Daoy (cell line): ENCODE results near the gene OSBPL9. TPM values are rescaled to one million over a fixed set of nuclear protein-coding genes. Genes with fewer than 3 reads are reported as not detected.

ENCODE experiments used
- DNase-seq: peaks from one replicate; pipeline ENCODE4 v3.0.0-alpha.2; 2015; ENCODE audit warnings: low read depth
- total RNA-seq: library from RNA; depleted of rRNA; stranded (reverse); fragments of >200 nt; shearing (Covaris generic); gene quantifications from 2 replicates; pipeline ENCODE4 v1.2.3, GENCODE V29; 2014

OSBPL9 gene
- total RNA-seq, 1 experiment from 2014 or later = 47.7 TPM

DNA sequence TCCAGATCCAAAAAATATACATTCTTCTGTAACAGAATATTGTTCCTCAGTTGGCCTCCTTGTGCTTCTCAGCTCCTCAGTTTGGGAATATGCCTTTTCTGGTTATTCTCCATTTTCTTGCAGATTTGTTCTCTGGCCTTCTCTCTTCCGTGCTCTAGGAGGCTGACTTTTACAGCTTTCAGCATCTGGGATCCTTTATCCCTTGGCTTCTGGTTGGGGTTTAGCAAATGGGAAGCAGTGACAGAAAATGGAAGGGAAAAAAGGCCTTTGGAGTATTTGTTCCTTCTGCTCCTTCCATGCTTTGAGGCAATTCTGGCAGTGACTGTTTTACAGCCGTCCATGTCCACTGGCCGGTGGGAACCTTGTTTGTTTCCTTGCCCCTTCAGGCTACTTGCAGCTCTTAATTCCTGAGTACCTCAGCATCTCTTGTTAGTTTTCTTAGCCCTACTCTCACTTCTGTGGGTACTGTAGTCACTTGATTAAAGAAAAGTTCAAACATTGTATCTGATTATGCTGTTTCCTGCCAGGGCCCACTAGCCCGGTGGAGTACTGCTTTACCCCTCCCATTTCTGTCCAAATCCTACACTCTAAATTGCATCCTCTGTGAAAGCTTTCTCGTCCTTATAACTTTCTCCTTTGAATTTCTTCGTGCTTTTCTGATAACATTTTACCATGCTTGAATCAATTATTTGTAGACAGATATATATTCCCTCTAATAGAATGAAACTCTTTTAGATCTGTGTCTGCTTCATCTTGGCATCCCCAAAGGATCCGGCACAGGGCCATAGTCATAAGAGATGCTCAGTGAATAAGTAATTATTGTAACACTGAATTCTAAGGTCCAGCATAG lies 118.2 kb downstream of the OSBPL9 start:
- DNase-seq = no peak

DNA sequence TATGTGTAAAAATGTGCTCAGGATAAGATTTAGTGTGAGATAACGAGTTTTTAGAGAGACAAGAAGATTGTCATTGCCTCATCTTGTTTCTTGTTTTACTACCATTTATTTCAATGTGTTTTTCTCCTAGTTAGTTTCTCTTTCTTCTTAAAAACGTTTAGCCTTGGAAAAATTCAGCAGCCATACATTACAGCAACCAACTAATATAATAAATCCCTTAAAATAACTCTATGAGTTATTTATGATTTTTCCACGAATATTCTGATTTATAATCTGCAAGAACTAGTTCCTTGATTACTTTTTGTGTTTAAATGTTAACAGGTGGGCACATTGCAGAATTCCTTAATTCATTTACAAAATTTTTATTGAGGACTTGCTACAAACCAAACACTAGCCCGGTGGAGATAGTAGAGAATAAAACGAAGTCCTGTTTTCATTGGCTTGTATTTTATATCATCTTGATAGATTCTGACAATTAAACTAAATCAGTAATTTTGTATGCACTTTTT lies 118.9 kb downstream of the OSBPL9 start:
- no peak for DNase-seq

DNA sequence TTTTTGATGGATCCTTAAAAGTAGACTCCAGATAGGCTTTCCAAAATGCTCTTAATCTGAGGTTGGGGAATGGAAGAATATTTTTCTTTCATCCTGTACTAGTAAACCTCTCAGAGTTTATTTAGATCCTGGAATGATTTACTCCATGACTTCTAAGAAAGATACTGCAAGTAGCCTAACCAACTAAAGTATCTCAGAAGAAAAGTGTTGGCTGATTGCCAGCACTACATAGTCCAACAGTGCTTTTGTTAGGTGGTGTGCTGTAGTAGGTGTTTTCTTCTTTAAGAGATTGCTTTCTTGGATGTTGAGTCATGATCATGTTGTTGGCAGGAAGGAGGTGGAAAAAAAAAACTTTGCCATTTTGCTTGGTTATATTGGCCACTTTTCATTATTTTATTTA lies 119.8 kb downstream of the OSBPL9 start:
- DNase-seq = peak; percentile 21

DNA sequence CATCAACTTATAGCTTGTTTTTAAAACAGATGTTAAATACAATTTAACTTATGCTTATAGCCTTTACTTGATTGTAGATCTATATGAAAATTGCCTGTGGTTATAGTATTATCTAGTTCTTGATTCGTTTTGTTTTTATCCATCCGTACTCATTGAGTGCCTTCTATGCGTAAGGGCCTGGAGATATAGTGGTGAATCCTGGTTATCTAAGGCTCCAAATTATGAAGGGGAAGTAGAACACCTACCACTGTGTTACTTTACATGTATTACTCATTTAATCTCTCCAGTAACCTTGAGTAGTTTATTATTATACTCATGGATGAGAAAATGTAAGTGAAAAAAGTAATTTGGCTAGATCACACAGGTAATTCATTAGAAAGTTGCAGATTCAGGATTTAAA lies 121.8 kb downstream of the OSBPL9 start:
- no peak for DNase-seq

DNA sequence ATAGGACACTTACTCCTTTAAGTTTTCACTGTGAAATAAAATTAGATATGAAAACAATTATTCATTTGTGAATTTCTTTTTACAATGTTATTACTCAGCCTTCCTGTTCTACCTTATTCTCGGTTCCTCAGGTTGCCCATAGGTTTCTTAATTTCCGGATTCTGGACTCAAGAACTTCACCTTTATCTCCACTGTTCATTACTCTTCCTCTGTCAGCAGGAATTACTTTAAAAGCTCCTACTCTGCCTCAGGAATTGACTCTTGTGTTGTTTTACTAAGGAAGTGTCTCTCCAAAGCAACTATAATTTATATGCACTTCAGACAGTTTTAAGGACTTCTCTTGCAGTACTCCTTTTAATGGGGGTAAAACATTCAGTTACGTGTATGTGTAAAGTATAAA lies 123.8 kb downstream of the OSBPL9 start:
- DNase-seq = no peak

DNA sequence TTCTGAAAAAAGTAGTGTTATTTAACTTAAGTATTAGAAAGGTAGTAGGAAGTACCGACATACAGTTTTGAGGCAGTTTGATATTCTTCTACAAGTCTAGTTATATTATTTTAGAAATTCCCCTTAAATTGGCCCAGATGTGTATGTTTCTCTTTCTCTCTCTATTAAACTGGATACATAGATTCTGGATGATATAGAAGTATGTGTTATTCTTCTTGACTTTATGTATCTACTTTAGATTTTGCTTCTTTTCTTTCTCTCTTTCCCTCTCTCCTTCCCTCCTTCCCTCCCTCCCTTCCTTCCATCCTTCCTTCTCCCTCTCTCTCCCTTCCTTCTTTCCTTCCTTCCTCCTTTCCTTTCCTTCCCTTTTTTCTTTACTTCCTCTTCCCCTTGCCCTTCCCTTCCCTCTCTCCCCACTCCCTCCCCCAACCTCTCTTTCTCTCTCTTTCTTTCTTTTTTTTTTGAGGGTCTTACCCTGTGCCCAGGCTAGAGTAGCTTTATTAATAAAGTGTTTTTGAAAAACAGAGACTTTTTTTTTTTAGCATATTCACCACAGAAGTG lies 124.3 kb downstream of the OSBPL9 start:
- no peak for DNase-seq

DNA sequence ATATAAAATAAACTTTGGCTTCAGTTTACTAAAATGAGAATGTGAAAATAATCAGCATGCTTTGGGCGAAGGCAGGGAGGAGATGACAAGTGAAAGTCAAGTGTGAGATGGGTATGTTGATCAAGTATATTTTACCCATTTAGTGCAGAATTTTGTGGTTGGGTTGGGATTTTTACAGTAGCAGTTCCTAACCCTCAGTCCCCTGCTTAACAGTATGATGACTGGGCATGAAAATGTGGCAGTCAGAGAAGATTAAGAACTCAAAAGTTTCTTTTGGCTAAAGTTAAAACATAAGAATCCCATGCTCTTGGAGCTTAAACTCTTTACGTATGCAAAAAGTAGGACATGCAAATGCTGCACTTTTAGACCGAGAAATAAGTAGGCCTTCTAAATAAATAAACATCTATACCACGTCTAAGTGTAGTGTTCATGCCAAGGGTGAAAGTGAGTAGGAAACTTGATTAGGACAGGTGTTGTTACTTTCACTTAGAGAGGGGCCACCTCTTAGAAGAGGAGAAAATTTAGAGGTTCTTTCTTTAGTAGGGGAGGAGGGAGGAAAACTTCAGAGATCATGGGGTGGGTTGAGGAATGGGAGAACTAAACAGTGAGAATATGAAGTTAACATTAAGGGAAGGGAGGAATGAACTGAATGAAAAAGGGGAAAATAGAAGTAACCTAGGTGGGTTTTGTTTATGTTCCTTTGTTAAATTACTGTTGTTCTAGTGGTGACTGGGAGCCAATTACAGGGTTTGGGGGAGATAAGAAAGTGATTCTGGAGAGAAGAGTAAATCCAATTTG lies 127.8 kb downstream of the OSBPL9 start:
- no peak for DNase-seq

DNA sequence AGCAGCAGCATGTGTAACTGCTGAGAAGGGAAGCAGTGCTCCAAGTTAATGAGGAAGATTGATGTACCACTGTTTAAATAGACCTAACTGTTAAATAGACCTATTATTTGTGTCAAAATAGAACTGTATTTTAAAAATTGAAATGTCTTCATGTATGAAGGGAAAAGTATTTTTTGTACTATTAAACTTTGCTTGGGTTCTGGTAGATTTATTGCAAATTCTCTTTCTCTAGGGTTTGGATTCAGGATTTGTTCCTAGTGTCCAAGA lies 128.3 kb downstream of the OSBPL9 start:
- no peak for DNase-seq

DNA sequence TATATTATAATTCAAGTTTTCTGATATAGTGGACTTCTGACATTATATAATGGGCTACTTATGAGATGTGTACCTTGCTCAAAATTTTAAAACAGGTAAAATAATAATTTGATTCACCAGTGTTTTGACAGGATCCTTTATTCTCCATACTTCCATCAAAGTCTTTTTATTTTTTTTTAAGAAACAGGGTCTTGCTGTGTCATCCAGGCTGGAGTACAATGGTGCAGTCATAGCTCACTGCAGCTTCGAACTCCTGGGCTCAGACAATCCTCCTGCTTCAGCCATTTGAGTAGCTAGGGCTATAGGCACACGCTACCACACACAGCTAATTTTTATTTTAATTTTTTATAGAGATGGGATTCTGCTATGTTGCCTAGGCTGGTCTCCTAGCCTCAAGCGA lies 132.3 kb downstream of the OSBPL9 start:
- no peak for DNase-seq

DNA sequence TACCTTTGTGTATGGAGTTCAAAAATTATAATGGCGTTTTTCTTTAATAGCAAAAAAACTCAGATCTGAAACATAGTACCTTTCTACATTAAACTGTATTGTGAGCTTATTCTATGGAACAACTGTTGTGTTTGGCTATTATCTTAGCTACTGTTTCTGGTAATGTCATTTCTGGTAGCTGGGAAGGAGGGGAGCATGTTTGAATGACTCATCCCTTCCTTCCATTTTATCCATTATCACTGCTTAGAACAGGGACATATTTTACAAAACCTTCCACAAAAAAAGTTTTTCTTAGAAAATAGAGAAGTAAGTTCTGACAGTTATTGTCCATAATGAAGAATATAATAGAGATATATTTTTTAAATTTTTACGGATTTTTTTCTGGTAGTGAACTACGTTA lies 133.3 kb downstream of the OSBPL9 start:
- DNase-seq = peak; percentile 16

DNA sequence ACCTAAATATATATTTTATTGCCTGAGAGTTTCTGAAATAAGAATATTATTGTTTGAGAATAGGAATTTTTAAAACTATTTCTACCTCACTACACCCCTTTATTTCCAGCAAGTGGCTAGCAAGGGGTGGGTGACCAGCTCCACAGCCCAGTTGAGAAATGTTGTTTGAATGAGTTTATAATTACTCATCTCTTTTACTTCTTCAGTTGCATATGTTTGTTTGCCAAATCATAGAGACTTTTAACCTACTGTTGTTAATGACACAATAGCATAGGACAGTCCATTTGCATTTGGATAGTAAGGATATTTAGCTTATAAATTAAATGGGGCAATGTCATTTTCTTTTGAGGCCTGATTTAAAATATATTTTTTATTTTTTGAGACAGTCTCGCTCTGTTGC lies 133.8 kb downstream of the OSBPL9 start:
- DNase-seq = no peak

DNA sequence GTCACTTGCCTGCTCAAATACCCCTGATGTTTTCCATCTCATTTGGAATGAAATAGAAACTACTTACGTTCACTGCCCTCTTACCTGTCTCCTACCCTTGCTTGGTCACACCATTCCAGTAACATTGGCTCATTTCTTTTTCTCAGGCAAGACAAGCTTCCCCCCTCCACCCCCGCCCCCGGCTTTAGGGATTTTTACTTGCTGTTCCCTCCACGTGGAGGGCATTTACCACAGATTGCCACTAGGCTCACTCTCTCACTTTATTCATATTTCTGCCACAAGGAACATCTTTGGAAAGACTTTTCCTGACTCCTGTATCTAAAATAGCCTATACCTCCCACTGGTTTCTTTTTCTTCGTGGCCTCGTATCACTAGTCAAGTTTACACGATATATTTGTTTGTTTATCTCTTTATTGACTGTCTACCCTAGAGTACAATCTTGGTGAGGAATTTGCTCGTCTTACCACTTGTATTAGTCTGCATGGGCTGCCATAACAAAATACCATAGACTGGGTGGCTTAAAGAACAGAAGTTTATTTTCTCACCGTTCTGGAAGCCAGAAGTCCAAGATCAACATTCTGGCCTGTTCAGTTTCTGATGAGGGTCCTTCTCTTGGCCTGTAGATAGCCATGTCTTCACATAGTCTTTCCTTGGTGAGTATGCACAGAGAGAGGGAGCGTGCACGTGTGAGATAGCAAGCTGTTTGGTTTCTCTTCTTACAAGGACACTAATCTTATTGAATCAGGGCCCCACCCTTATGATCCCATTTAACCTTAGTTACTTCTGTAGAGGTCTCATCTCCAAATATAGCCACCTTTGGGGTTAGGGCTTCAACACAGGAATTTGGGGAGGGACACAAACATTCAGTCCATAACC lies 135.4 kb downstream of the OSBPL9 start:
- no peak for DNase-seq

DNA sequence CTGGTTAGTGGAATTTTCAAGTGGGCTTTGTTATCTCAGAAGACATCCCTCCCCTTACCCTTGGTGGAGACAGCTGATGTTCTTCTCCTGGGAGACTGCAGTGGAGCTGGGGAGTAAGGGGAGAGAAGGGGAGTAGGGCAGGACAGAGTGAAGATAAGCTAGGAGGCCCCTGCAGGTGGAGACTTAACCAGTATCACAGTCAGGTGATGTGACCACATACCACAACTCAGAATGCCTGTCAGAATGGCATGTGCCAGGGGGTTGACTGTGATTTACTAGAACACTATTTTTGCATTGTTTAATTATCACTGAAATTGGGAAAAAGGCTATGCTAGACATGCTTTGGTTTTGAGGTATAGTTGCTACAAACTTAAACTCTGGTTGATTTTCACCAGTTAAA lies 137.1 kb downstream of the OSBPL9 start:
- no peak for DNase-seq

DNA sequence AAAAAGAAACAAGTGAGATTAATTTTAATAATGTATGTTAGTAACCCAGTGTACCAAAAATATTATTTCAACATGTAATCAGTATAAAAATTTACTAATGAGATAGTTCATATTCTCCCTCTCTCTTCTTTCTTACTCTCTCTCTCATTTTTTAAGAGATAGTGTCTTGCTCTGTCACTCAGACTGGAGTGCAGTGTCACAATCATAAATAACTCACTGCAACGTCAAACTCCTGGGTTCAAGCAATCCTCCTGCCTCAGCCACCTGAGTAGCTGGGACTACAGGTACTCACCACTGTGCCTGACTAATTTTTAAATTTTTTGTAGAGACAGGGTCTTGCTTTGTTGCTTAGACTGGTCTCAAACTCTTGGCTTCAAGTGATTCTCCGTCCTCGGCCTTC lies 137.8 kb downstream of the OSBPL9 start:
- DNase-seq = no peak

DNA sequence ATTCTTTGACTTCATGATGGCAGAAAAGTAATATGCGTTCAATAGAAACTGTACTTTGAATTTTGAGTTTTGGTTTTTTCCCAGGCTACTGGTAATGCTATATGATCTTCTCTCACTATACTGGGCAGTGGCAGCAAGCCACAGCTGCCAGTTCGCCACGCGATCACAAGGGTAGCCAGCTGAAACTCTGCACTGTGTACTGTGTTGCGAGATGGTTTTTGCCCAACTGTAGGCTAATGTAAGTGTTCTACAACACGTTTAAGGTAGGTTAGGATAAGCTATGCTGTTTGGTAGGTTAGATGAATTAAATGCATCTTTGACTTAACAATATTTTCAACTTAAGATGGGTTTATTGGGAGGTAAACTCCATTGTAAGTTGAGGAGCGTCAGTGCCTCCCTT lies 138.5 kb downstream of the OSBPL9 start:
- DNase-seq = no peak

DNA sequence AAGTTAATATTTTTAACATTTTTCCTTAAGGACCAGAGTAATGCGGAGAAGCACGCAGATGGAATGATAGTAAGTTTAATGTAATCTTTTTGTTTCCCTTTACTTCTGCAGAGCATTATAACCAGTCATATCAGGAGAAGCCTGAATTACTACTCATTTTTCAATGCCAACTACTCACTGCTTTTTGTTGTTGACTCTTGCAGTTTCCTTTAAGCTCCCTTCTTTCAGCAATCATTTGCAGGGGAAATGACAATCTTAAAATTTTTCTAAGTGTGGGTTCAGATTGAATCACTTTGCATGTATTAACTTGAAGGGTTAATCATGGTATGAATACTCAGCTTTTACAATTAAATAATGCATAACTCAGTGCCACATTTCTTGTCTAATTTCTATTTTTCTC lies 139.4 kb downstream of the OSBPL9 start:
- DNase-seq = no peak

DNA sequence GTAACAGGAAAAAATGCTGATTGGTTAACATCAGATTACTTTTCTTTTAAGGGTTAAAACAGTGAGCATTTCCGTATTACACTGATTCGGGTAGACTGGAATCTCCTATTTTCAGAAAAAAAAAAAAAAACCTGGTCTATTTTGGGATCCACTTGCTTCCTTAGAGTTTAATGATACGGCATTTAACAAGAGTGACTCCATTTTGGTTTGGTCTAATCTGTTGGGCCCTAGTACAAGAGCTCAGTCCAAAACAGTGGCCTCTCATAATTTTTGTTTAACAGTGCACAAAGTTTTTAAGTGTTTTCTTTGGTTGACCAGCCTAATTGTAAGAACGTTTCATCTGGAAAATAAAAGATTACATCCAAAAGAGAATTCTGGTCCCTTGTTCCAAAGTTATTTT lies 141.4 kb downstream of the OSBPL9 start:
- DNase-seq = no peak

DNA sequence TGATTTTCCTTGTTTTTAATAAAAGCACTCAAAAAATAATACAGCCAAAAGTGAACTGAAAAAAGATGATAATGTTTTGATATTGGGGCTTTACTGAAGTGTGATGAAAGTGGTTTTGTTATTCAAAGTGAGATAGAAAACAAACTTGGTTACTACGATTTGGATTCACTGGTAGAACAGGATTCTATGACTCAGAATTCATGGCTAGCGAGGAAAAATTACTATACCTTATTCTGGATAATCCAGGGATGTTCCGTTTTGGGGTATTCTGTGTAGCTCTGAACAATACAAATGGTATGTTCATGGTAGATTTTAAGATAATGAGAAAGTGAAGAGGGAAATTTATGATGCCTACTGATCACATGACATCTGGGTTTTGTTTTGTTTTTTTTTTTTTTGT lies 144.0 kb downstream of the OSBPL9 start:
- DNase-seq = no peak

DNA sequence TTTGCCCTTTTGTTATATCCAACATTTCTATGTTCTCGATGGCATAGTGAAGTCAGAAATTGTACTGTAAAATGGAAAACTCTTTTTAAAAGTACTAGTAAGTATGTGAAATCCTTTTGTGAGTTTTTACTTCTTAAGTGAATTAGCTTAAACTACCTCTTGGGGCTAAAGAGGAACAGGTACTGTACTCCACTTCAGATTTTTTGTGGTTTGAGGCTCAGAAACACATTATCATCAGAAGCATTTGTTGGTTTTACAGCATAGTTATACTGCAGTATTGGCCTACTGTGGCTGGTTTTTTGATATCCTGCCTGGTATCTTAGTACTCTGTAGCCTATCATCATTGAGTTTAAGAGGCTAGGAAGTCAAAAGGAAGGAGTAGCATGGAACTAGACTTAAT lies 144.5 kb downstream of the OSBPL9 start:
- DNase-seq = no peak

DNA sequence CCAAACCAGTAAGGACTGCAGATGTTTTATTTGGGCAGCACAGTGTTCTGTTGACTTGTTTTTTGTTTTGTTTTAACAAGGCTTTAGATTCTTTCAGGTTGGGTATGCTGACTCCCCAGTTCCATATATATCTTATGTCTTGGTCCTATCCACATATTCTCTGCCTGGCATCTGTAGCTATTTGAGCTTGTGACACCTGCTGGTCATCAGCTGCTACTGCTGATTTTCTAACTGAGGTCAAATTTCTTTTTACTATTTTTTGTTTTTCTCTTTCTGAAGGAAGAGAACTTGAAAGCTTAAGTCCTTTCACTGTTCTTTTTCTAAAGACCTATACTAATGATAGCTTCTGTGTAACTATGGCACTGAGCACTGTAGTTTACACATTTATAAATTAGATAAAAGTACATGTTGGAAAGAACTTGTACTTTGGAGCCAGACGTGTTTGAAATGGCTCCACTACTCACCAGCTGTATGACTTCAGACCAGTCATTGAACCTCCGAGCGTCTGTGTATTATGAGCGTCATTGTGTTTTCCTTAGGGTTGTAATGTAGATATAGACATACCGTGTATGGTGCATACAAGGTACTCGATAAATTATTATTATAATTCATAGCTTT lies 152.2 kb downstream of the OSBPL9 start:
- DNase-seq = peak; percentile 50

DNA sequence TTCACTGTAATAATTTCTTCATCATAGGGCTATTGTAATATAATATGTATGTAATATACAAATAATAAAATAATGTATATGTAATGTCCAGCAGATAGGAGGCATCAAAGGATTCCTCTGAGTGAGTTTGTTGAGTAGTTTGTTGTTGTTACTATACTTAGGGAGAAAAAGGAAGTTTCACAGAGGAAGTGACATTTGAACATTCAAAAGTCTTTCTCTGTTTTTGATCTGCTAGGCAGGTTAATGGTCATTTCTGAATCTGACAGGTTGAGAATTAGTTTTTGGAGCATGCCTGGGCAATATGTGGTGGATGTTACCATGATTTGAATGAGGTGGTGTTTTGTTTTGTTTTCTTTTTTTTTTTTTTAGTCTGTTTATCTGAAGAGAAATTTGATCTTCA lies 159.5 kb downstream of the OSBPL9 start:
- no peak for DNase-seq

DNA sequence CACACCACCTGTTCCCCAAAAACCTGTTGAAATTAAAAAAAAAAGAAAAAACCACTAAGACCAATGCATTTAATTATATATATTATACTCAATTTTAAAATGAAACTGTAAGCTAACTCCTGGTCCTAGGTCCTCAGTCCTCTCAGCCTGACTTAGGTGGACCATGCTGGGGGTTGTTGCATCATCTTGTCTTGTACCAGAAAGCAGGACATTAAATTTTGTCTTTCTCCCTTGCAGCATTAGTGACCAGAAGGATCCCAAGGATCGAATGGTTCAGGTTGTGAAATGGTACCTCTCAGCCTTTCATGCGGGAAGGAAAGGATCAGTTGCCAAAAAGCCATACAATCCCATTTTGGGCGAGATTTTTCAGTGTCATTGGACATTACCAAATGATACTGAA lies 164.0 kb downstream of the OSBPL9 start:
- no peak for DNase-seq
